Astrocyte of the spinal cord (primary cell): ENCODE results near the gene MUC20.
"Not testable (repeated sequence)": the region's sequence is repeated elsewhere in the genome, so short reads cannot be mapped to it uniquely, and the experiment has no call there.

Experiments
- DNase-seq: peaks from one replicate; pipeline ENCODE4 v3.0.0; 2011; ENCODE audit warnings: low read depth, low spot score
- H3K4me3 ChIP-seq: 2 replicates; pipeline ENCODE4 v1.5.1; 2011; ENCODE audit warnings: low read depth, mild to moderate bottlenecking, low read length, moderate library complexity
- in situ Hi-C: cut with HindIII; loops from 2 replicates; pipeline ENCODE4 v1.10.0; 2017; ENCODE audit warnings: low sequenced_read_pairs
- TF ChIP-seq, protein P1 (sequence below): IDR thresholded peaks from 2 replicates; pipeline ENCODE4 v1.5.1; 2012; ENCODE audit warnings: low read depth, mild to moderate bottlenecking, low read length, inconsistent platforms

The MUC20 gene

DNA sequence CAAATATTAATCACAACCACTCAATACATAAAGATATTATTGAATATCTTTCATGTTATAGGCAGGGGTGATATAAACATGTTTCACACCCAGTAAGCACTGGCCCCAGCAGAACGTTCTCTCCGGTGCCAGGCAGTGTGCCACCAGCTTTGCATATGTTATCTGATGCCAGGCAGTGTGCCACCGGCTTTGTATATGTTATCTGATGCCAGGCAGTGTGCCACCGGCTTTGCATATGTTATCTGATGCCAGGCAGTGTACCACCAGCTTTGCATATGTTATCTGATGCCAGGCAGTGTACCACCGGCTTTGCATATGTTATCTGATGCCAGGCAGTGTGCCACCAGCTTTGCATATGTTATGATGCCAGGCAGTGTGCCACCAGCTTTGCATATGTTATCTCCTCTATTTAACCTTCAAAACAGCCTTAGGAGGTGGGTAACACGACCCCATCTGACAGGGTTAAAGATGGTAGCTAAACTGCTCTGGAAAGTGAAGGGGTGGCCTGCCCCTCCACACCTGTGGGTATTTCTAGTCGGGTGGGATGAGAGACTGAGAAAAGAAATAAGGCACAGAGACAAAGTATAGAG lies 6.9 kb downstream of the MUC20 start:
- DNase-seq = no peak
- no peak overlapping the region for H3K4me3 ChIP-seq
- in situ Hi-C loops = no loop called here
- TF ChIP-seq, protein P1, sequence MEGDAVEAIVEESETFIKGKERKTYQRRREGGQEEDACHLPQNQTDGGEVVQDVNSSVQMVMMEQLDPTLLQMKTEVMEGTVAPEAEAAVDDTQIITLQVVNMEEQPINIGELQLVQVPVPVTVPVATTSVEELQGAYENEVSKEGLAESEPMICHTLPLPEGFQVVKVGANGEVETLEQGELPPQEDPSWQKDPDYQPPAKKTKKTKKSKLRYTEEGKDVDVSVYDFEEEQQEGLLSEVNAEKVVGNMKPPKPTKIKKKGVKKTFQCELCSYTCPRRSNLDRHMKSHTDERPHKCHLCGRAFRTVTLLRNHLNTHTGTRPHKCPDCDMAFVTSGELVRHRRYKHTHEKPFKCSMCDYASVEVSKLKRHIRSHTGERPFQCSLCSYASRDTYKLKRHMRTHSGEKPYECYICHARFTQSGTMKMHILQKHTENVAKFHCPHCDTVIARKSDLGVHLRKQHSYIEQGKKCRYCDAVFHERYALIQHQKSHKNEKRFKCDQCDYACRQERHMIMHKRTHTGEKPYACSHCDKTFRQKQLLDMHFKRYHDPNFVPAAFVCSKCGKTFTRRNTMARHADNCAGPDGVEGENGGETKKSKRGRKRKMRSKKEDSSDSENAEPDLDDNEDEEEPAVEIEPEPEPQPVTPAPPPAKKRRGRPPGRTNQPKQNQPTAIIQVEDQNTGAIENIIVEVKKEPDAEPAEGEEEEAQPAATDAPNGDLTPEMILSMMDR = no peak

GRCh38 chr3:195728789-195729188 lies 8.0 kb downstream of the MUC20 start:
- DNase-seq, H3K4me3 ChIP-seq, in situ Hi-C loops: not testable (repeated sequence)

DNA sequence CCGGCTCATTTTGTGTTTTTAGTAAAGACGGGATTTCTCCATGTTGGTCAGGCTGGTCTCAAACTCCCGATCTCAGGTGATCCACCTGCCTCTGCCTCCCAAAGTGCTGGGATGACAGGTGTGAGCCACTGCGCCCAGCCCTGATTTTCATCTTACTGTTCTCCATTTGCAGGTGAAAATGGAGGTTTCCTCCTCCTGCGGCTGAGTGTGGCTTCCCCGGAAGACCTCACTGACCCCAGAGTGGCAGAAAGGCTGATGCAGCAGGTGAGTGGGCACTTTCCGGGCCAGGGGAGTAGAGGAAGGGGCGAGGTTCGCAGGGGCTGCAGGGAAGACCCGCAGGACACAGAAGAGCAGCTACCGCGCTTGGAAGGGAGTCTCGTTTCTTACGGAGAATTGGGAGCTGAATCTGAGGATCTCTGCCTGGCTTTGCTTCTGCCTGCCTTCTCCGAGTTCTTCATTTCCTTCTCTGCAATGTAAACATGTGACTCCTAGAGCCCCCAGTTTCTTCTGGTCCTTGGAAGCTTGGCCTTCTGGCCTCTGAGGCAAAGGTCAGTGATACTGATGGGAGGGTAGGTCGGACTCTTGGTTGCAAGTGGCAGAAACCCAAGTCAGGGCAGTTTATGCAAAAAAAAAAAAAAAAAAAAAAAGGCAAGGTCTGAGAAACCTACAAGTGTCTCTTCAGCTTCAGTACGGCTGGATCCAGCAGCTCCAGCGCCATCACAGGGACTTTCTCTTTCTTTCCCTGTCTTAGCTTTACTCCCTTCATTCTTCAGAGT lies 8.9 kb downstream of the MUC20 start:
- no peak overlapping the region for H3K4me3 ChIP-seq
- DNase-seq = no peak
- TF ChIP-seq, protein P1 = no peak
- in situ Hi-C loops = no loop called here

- H3K4me3 ChIP-seq = no peak overlapping the region
- TF ChIP-seq, protein P1 = no peak
- DNase-seq = no peak
- in situ Hi-C loops = no loop called here
Observed at GRCh38 chr3:195731356-195731905, 10.7 kb downstream of the MUC20 start.

DNA sequence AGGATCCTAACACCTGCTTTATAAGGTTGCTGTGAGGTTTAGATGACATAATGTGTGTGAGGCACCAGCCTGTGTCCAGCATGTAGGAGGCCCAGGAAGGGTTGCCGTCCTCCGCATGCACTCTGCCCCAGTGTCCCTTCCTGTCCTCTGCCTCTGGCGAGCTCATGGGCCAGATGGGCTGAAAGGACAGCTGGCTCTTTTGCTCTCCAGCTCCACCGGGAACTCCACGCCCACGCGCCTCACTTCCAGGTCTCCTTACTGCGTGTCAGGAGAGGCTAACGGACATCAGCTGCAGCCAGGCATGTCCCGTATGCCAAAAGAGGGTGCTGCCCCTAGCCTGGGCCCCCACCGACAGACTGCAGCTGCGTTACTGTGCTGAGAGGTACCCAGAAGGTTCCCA lies 12.2 kb downstream of the MUC20 start:
- no peak overlapping the region for H3K4me3 ChIP-seq
- TF ChIP-seq, protein P1 = no peak
- no peak for DNase-seq
- in situ Hi-C loops = no loop called here

DNA sequence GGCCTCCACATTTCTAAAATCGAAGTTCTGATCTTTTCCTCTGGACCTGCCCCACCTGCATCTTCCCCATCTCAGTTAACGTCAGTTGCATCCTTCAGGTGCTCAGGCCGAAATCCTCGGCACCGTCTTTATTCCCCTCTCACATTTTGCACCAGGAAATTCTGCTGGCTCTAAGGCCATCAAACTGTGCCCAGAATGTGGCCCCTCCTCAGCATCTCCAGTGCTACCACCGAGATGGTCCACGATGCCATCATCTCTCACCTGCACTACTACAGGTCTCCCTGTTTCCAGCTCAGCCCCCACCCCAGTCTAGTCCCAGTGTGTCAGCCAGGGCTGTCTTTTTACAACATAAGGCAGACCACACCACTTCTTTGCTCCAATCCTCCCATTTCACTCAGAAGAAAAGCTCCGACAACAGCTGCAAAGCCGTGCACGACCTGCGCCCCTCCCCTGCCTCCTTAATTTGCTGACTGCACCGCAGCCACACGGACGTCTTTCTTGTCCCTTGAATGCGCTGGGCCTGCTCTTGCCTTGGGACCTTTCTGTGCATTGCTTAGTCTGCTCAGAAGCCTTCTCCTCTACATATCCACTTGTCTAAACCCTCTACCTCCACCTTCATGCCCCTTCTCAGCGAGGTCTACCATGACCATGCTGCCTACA lies 14.4 kb downstream of the MUC20 start:
- no peak overlapping the region for H3K4me3 ChIP-seq
- no peak for DNase-seq
- in situ Hi-C loops = no loop called here
- TF ChIP-seq, protein P1 = no peak
